HCT116 (cell line): ENCODE data around the gene COQ6.

Experiments
- POLR2A ChIP-seq: IDR thresholded peaks from 2 replicates; pipeline ENCODE4 v1.7.0; 2011; ENCODE audit warnings: borderline replicate concordance; ENCODE audit not compliant: insufficient read depth, insufficient read length; ENCODE audit errors: extremely low read depth
- POLR2AphosphoS5 ChIP-seq: IDR thresholded peaks from 2 replicates; pipeline ENCODE4 v1.6.1; 2011; ENCODE audit warnings: mild to moderate bottlenecking, low read depth, low read length, moderate library complexity
- SIN3A ChIP-seq: IDR thresholded peaks from 2 replicates; pipeline ENCODE4 v1.6.1; 2012; ENCODE audit warnings: low read depth
- TCF7L2 ChIP-seq: IDR thresholded peaks from 2 replicates; pipeline ENCODE4 v1.7.0; 2011; ENCODE audit warnings: borderline replicate concordance, inconsistent platforms; ENCODE audit not compliant: insufficient read depth, insufficient read length; ENCODE audit errors: extremely low read depth
- TF ChIP-seq, protein P1 (sequence below), 3 experiments: fragments of 200-600 bp in 1 of 3; sonication (generic) in 1 of 3; IDR thresholded peaks in 2 of 3; conservative IDR thresholded peaks in 1 of 3; 2 replicates each; pipeline ENCODE4 v1.5.1; 2012 to 2017; ENCODE audit warnings: low read depth in 2 of 3, low read length in 2 of 3, antibody characterized with exemption in 1 of 3, borderline replicate concordance in 1 of 3, control low read depth in 1 of 3, mild to moderate bottlenecking in 1 of 3, mixed read lengths in 1 of 3, mixed run types in 1 of 3, moderate library complexity in 1 of 3; ENCODE audit not compliant: insufficient read depth in 1 of 3

DNA sequence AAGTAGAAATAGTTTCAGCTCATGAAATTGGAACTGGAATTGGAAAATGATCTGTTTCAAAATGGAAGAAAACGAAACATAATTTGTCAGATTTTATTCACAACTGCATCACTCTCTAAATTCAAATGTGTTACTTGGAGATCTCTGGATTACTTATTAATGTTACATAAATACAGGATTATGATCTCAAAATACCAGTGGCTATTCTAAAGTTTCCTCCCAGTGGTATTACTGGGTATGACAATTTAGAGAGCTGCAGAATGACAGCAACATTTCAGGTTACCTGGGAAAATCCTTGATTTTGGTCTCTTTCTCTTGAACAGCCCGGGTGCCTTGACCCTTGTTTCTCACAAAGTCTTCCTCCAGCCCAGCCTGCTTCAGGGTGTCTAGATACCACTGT lies 14.4 kb upstream of the COQ6 start:
- TF ChIP-seq TCF7L2 (no peak), POLR2AphosphoS5 (no peak), SIN3A (no peak), POLR2A (no peak)
- TF ChIP-seq, protein P1, sequence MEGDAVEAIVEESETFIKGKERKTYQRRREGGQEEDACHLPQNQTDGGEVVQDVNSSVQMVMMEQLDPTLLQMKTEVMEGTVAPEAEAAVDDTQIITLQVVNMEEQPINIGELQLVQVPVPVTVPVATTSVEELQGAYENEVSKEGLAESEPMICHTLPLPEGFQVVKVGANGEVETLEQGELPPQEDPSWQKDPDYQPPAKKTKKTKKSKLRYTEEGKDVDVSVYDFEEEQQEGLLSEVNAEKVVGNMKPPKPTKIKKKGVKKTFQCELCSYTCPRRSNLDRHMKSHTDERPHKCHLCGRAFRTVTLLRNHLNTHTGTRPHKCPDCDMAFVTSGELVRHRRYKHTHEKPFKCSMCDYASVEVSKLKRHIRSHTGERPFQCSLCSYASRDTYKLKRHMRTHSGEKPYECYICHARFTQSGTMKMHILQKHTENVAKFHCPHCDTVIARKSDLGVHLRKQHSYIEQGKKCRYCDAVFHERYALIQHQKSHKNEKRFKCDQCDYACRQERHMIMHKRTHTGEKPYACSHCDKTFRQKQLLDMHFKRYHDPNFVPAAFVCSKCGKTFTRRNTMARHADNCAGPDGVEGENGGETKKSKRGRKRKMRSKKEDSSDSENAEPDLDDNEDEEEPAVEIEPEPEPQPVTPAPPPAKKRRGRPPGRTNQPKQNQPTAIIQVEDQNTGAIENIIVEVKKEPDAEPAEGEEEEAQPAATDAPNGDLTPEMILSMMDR (IDR thresholded peaks at IDR 0.05 in 2 of 3, conservative IDR thresholded peaks at IDR 0.05 in 1 of 3; ENCODE audit: borderline replicate concordance in 1 of 3, insufficient read depth in 1 of 3, low read depth in 2 of 3, low read length in 2 of 3), result peak in 2 of 3 experiments; percentile 26 to 50; a peak in 3 of 6 replicates
